Measurements from ENCODE around the gene IGSF9B.
"Not testable (repeated sequence)": the region's sequence is repeated elsewhere in the genome, so short reads cannot be mapped to it uniquely, and the experiment has no call there.

IGSF9B gene, protein sequence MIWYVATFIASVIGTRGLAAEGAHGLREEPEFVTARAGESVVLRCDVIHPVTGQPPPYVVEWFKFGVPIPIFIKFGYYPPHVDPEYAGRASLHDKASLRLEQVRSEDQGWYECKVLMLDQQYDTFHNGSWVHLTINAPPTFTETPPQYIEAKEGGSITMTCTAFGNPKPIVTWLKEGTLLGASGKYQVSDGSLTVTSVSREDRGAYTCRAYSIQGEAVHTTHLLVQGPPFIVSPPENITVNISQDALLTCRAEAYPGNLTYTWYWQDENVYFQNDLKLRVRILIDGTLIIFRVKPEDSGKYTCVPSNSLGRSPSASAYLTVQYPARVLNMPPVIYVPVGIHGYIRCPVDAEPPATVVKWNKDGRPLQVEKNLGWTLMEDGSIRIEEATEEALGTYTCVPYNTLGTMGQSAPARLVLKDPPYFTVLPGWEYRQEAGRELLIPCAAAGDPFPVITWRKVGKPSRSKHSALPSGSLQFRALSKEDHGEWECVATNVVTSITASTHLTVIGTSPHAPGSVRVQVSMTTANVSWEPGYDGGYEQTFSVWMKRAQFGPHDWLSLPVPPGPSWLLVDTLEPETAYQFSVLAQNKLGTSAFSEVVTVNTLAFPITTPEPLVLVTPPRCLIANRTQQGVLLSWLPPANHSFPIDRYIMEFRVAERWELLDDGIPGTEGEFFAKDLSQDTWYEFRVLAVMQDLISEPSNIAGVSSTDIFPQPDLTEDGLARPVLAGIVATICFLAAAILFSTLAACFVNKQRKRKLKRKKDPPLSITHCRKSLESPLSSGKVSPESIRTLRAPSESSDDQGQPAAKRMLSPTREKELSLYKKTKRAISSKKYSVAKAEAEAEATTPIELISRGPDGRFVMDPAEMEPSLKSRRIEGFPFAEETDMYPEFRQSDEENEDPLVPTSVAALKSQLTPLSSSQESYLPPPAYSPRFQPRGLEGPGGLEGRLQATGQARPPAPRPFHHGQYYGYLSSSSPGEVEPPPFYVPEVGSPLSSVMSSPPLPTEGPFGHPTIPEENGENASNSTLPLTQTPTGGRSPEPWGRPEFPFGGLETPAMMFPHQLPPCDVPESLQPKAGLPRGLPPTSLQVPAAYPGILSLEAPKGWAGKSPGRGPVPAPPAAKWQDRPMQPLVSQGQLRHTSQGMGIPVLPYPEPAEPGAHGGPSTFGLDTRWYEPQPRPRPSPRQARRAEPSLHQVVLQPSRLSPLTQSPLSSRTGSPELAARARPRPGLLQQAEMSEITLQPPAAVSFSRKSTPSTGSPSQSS (N-terminal part only)

DNA sequence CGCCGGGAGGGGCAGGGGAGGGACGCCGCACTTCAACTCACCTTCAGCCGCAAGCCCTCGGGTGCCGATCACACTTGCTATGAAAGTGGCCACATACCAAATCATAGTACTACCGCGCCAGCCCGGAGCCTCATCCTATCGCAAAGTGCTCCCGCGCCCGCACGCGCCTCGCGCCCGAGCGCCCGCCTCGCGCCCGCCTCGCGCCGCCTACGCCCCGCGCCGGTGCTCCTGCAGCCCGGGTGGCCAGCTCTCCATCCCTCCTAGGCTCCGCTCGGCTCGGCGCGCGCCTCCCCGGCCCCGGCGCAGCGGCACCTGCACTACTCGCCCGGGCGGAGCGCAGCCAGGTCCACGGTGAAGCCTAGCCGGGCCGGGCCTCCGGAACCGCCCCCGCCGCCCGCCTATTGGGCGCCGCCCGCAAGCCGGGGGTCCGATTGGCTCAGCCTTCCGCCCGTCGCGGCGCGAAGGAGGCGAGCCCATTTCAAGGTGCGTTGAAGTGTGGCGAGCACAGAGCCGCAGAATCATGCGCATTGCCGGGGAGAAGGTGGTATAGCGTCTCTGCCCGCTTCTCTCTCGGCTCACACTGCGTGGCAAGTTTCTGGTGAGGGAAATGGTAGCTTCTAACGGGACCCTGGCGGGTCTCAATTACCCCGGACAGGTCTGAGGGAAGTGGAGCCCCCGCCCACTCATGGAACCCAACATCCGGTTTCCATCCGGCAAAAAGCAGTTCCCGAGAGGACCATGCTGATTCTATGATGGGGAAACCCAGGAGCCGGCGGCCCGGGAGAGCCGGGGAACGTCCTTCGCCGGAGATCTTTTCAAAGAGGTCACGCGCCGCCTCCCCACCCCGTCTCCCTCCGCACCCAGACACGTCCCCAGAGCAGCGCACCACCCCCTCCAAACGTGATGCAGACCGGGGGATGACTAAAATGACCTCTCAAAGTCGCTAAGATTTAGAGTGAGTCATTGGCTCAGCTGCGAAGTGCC is at the start of gene IGSF9B:
Gene IGSF9B, minus strand, starts transcription at position 319 of the 984 bp plus-strand sequence. Its CDS starts 214 bp downstream, at position 105.
- DNase-seq, result peak; percentile 91

DNA sequence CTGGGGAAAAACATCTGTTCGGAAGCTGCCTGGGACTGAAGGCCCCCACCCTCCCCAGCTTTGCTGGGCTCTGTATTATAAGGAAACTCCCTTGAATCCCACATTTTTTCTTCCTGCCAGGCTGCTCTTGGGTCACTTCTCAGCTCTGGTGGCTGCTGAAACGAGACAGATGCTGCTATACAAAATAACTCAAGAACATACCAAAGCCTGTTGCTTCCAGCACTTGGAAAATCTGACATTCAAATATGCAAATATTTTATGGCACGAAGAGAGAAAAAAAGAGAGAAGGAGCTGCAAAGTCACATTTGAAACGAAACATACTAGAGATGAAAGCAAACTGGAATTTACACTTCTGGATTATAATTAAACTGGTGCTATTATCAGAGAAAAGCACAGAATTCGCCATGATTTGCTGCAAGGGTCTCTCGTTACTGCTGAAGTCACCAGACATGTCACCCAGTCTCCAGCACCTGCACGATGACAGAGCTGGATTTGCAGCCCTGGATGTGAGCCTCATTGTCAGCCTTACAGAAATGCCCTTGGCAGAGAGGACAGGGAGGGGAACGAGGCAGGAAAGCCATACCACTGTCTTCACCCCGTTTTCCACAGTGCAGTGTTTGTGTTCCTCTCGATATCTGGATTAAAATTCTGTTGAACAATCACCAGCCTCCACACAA is 47.9 kb upstream of the IGSF9B start:
- no peak for DNase-seq

DNA sequence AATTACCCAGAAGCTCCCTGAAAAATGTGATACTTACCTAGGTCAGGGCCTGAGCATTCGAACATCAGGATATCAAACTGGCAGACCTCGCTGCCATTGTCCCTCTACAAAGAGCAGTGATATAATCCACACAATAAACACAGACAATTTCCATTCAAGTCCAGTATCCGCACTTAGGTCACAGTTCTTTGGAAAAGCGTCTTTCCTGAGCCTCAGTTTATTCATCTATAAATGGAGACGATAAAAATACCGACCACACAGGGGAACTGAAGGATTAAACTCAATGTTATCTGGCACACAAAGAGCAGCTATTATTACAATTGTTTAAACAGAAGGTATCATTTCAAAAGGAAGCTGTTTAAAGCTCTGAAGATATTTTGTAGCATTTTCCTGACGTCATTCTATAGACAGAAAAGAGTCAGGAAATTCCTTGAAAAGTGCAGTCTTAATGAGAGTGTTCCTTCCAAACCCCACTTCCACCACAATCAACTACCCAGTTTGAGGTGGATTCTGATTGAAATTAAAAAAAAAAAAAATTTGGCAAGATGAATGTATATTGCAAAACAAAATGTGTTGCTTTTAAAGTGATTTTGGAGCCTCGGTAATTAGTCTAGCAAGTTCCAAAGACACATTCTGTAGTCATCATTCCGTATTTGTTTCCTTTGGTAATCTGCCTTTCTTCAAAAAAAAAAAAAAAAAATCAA is 47.2 kb upstream of the IGSF9B start:
- DNase-seq, result no peak

DNA sequence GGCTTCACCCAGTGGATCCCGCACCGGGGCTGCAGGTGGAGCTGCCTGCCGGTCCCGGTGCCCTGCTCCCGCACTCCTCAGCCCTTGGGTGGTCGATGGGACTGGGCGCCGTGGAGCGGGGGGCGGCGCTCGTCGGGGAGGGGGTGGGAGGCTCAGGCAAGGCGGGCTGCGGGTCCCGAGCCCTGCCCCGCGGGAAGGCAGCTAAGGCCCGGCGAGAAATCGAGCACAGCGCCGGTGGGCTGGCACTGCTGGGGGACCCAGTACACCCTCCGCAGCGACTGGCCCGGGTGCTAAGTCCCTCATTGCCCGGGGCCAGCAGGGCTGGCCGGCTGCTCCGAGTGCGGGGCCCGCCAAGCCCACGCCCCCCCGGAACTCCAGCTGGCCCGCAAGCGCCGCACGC is 46.1 kb upstream of the IGSF9B start:
- DNase-seq, result not testable (repeated sequence)

DNA sequence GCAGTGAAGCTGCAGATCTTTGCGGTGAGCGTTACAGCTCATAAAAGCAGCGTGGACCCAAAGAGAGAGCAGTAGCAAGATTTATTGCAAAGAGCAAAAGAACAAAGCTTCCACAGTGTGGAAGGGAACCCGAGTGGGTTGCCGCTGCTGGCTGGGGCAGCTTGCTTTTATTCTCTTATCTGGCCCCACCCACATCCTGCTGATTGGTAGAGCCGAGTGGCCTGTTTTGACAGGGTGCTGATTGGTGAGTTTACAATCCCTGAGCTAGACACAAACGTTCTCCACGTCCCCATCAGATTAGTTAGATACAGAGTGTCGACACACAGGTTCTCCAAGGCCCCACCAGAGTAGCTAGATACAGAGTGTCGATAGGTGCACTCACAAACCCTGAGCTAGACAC is 45.6 kb upstream of the IGSF9B start:
- not testable (repeated sequence) for DNase-seq

DNA sequence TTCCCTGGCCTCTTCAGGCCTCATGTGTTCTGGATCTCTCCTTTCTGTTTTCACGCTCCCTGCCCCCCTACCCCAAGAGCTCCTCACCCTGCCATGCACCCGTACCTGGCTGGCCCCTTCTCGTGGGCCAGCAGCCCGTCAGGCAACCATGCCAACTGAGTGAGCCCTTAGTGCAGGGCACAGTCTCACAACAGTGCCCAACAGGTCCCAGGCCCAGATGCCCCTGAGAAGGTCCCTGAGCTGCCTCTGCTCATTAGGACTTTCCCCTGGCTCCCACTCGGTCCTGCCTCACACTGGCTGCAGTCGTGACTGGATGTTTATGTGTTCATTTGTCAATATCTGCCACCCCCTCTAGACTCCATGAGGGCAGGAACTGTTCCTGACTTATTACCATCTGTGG is 44.8 kb upstream of the IGSF9B start:
- no peak for DNase-seq

DNA sequence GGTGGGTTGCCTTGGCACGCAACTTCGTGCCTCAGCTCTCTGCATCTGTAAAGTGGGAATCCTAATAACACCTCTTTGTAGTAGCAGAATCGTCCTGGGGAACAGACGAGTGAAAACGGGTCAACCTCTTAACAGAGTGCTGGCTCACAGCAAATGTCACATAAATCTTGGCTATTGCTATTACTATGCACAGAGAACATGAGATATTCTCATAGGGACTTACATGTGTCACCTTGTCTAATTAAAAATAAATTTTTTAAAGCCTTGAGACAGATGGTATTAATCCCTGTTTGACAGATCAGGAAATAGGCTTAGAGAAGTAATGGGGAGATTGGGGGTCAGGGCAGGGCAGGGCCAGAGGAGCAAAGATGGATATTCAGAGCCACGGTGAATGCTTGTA is 44.3 kb upstream of the IGSF9B start:
- no peak for DNase-seq

DNA sequence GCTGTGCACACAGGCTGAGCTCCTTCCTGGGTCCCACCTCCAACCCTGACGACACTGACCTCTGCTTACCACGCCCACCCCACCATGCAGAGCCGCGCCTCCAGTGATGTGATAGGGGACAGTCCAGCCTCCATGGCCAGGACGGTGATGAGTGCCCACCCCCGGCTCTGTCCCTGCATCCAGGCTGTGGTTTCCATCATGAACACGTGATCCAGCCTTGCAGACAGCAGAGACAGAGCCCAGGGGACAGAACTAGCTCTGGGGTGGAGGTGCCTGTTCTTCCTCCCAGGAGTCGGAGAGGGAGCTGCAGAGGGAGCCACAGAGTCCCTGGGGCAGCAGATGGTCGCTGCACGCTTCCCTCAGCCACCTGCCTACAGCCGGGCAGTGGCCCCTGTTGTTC is 42.6 kb upstream of the IGSF9B start:
- DNase-seq, result no peak

DNA sequence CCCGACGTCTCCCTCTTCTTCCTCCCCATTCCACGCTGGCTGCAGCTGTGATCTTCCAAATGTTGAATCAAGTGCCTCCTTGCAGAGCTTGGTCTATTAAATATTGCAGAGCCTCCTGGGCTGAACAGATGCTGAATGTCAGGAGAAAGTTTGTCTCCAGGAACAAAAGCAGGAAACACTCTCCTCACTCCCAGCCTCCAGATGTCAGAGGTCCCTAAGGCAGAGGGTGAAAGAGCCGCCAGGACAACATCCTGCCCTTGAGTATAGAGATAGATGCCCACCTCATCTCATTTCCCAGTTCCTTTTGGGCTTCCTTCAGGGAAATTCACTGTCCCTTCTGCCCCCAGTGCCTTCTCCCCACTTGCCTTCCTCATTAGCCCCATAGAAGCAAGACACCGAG is 40.8 kb upstream of the IGSF9B start:
- DNase-seq, result no peak

DNA sequence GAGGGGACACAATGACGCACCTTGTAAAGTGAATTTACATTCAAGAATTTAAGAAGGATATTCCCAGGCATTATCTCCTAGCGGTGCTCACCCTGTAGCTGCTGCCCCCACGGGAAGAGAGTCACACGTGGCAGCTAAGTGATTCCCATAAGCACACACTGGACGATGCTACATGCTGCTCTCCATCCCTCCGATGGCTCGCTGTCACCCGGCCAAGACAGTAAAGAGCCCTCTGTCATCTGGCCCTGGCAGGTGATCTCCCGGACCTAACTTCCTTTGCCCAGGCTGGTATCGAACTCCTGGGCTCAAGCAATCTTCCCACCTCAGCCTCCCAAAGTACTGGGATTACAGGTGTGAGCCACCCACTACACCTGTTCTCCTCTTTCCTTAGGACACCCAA is 39.9 kb upstream of the IGSF9B start:
- DNase-seq, result no peak

DNA sequence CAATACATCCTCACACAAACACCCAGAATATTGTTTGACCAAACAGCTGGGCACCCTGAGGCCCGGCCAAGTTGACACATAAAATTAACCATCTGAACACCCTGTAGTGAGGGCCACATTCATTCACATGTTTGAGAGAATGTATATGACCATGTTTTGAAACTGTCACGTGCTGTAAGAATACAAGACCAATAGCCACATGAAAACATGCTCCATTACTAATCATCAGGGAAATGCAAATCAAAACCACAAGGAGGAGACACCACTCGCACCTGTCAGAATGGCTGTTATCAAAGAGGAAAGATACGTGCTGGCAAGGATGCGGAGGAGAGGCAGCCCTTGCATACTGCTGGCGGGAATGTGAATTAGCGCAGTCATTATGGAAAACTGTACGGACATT is 38.3 kb upstream of the IGSF9B start:
- DNase-seq, result no peak

DNA sequence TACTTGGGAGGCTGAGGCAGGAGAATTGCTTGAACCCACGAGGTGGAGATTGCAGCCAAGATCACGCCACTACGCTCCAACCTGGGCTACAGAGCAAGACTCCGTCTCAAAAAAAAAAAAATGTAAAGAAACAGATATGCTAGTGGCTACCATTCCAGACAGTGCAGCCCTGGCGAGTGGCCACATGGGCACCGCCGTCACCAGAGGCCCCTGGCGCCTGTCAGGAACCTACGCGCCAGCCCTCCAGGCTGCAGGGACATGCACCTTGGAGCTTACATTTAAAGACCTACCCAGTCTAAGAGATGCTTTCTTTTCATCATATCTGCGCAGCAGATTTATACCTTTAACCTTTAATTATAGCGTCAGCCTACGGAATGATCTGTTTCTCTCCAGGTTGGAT is 37.2 kb upstream of the IGSF9B start:
- no peak for DNase-seq

DNA sequence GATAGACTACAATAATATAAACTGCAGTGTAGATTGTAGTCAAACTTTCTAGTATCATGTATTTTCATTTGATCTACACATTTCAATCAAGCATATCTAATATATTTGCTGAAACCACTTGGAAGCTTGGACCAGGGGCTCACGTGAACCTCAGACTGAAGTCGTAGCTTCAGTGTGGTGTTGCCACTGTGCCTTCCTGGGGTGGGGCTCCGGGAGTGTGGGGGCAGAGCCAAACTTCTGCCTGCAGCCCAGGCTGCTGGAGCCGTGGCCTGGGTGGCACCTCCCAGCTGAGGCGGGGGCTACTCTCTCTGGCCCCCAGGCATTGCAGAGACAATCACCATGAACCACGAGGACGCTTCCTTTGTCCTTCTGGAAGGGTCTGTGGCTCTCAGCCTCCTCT is 36.3 kb upstream of the IGSF9B start:
- DNase-seq, result no peak

DNA sequence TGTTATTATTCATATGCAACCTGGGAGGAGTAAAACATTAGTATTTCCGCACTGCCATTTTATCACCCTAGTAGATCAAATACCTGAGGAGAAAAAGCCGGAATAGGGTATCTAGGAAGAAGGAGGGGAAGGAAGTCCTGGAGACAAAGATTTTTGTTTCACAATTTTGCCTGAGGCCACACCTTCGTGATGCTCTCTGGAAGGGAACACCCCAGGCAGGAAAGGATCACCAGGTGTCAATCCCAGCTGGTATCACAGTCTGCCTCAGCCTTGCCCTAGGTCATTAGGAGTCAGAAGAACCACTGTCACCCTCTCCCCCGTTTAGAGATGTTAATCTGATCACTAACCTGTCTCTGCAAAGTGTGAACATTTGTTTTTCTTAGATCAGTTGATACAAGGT is 35.4 kb upstream of the IGSF9B start:
- DNase-seq, result no peak

DNA sequence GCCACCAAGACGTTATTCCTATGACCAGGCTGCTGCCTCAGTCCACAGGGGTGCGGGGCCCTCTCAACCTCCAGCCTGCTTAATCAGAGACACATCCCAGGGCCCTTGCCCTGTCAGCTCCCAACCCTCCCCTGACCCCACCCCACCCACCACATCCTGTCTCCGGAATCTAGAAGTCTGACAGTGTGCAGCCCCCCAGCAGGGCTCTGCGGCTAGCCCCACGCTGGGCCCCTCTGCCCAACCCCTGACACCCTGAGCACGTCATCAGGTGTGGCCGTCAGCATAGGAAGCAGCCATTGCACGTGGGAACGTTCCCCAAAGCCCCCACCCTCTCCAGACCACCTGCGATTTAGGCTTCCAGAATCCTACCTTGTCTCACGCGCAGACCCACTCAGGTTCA is 34.3 kb upstream of the IGSF9B start:
- DNase-seq, result no peak

DNA sequence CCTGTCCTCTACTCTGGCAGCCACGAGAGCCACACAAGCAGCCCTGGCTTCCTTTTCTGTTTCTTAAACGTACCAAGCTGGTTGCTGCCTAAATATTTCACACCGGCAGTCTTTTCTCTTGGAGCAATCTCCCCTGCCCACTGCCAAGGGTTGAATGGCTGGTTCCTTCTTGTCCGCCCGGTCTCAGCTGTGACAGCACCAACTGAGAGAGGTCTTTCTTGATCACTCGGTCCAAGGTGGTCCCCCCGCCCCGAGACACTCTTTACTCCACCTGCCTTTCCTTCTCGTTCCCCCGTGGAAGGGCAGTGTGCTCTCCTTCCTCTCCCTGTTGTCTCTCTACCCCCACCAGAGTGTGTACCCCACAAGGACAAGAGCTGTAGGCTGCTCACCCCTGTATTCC is 33.7 kb upstream of the IGSF9B start:
- no peak for DNase-seq

DNA sequence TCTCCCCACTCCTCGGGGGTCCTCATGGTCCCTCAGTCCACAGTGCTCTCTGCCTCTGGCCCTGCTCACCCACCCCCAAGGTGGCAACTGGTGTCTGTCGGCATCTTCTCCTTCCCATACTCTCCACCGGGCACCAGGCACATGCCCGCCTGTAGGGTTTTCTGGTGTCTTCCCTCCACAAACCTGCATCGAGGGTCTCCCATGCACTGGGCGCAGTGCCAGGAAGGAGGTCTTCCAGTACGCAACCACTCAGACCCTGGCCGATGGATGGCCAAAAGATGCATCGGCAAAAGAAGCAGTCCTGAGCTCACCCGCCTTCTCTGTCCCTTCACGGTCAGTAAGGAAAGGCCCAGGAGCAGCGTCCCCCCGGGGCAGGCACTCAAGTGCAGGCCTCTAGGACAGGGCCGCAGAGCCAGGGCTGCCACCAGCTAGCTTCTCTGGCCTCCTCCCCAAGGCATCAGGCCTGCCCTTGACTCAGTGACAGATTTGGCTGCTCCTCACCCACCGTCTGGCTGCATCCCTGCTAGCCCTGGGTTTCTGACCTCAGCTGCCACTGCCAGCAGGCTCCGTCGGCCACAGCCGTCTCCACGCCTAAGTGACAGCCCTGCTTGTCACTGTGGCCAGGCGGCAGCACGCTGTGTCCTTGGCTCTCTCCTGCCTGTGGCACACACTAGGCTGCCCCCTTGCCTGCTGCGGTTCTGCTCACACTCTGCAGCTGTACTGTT is 32.1 kb upstream of the IGSF9B start:
- no peak for DNase-seq

DNA sequence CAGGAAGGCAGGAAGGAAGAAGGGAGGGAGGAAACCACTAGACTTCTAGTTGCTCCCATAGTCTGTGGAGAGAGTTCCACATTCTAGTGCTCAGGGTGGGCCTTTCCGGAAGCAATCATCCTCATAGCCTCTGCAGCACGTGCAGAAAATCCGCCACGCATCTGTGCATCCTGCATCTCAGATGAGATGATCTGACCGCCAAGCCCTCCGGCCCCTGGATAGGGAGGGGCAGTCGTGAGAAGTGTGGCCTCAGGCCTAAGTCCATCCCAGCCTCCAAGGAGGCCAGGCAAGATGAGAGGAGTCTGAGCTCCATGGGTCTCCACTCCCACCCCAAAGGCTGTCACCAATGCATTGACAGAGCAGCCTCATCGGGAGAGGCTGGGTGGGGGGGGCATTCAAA is 30.4 kb upstream of the IGSF9B start:
- no peak for DNase-seq

DNA sequence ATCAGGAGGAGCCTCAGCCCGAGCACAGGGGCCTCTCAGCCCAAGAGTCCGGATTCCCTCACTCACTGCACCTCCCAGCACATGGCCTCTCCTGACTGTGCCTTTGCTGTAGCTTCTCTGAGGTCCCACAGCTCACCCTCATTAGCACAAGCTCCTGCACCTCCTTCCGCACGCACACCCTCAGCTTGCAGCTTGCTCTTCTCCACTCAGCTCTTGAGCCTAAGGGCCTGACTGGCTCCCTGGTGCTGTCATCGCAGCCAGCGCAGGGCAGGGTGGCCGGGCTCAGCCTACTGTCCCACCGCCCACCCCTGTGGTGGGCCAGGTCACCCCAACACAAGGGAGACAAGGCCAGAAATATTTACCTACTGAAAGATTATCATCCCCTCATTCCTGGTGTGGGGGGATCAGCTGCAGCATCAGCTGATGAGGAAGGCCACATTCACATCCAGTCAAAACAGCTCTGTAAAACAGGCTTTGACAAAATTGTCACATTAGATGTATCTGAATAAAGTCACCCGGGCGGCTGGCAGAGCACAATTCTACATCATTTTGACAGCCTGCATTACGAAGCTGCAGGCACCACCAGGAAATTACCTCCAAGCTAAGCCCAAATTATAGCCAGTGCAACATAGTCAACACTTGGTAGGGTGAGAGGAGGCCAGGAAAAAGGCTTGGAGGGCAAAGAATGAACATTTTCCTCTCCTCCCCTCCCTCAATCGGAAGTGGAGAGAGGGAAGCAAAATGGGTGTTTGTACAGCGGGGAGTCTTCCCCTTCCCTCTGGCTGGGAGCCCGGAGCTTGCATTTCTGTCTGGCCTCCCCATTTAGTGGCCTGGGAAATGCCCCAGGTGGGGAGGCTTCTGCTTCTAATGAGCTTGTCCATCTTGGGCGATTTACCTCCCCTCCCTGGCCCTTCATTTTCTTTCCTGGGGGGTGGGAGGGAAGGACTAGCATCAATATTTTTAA is 29.5 kb upstream of the IGSF9B start:
- no peak for DNase-seq

All from activated CD4-positive, alpha-beta T cell treated with anti-CD3 and anti-CD28 coated beads, Interleukin-2, amount 50 U/mL, for 16 hours (primary cell).